HG03565 (cell line): ENCODE measurements around the gene BCAR1.
"Not testable (repeated sequence)": the region's sequence is repeated elsewhere in the genome, so short reads cannot be mapped to it uniquely, and the experiment has no call there.

Experiments
- ATAC-seq: cut with Tn5 transposase; IDR thresholded peaks from one replicate; pipeline ENCODE4 v1.9.1; 2021; ENCODE audit warnings: mild to moderate bottlenecking, moderate library complexity; ENCODE audit not compliant: unreplicated experiment

Gene BCAR1

DNA sequence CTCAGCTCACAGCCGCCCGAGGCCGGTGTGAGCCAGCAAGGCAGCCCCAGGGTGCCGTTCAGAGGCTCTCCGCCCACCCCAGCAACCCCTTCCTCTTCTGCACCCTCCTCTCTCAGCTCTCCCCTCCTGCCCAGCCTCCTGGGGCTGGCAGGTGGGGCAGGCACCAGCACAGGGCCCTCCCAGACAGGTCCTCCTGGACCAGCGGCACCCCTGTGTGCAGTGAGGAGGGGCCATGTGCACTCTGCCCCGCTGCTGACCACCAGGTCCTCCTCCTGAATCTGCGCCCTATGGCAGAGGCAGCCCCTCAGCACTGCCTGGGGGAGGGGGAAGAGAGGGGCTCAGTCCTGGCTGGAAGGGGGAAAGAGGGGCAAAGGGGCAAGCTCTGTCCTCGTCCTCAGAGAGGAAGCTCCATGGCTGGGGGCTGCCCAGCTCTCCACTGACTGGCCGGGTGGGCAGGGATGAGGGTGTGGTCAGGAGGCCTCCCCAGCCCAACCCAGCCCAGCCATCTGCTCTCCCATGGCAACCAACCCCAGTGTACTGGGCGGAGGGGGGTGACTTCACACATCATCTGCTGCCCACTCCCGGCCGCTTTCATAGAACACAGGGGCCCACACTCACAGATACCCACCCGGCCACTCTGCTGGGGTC lies 5.4 kb upstream of the BCAR1 start:
- no peak for ATAC-seq

DNA sequence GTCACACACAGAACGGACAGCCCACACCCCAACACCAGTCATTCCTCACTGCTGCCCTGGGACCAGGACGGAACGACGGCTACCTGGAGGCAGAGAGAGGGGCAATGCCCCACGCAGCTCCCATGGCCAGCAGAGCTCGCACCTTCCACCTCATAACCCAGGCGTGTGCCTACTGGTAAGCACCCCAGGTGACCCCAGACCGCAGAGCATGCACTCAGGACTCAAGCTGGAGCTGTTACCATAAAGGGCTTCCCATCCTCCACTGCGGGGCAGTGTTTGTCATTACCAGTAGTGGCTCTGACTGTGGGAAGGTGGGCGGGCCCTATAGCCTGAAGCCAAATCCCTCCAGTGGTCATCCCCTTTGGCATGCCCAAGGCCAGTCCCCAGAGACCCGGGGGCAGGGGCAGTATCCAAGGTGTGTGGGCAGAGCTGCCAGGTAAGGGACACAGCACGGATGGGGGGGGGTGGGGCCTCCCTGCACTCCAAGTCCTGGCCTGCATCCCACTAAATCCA lies 4.7 kb upstream of the BCAR1 start:
- no peak for ATAC-seq

DNA sequence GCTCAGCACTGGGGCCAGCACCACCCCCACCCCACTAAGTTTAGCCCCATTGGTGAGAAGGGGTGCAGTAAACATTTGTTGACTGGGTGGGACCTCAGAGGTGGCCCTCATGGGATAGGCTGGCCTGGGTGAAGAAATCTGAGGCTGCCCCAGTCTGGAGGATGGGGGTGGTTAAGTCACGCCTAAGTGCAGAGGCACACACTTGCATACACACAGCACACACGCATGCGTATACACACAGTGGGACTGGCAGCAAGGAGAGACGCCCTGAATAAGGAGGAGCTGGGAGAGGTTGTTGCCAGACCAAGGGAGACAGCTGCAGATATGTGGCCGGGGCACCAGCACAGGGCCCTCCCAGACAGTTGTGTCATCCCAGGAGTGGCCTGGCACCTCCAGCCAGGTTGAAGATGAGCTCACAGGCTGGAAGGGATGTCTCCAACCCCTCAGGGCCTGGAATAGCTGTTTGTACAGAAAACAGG lies 3.0 kb upstream of the BCAR1 start:
- ATAC-seq: no peak

DNA sequence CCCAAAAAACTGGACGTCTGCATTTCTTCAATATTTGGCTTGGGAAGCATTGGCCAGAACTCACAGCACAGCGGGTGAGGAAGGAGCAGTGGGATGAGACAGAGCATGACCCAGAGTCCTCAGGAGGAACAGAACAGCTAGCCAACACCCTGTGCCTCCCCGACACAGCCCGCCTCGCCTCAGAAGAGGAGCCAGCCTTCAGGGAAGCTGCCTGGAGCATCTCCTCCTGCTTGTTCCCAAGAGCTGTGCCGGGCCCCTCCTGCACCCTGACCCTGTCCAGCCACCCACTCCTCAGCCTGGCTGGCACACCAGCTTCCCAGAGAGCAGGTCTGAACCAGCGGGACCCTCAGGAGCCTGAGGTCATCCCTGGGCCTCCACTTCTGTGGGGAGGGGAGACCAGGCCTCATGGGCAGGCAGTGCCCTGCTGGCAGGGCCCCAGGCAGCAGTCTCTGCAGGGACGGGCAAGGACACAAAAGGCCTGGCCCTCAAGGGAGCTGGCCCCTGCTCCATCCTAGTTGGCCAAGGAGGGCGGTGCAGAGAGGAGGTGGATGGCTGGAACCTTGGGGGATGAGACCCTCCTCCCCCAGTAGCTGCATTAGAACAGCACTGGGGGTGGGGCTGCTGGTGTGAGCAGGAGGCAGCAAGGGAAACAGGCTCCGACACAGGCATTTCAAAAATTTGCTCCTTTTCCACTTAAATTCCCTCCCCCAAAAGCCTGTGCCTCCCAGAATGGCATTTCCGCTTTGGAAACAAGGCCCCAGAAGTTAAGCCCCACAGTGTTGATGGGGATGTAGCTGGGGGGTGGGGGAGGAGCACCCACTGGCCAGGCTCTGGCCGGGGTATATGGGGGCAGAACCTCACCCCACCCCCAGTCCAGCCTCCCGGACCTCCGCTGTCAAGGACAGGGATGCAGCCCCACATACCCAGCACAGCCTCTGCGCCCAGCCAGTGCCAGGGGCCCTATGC lies 1.8 kb upstream of the BCAR1 start:
- ATAC-seq: no peak

- ATAC-seq: no peak
These were observed 833 bp upstream of the BCAR1 start for GRCh38 chr16:75252049-75252864.

- ATAC-seq: no peak
These were observed 580 bp downstream of the BCAR1 start for GRCh38 chr16:75250809-75251279.

DNA sequence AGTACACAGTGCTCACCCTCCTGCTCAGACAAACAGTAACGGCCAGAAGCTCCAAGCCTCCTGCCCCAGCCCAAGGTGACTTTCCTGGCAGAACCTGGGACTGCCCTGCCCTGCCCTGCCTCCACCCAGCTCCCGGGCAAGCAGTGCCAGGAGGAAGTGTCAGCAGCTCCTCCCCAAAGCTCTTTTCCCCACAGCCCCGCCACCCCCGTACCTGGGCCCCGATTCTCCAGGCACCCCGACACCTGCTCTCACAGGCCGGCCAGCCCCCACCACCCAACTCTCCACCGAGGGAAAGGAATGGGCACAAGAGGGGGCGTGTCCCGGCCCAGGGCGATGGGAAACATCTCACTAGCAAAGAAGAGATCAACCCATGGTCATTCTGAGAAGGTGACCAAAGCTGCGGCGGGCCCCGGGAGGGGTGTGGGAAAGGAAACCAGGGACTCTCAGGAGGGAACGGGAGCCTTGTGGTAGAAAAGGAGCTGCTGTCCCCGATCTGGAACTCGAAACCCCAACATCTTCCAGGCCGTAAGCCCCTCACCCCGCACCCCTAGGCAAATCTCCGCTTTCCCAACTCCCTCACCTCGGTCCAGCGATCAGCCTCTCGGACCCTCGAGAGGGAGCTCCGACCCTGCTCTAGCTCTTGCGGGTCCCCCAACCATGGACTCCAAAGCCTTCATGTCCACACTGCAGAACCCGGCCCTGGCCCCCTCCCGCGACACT lies 1.2 kb downstream of the BCAR1 start:
- ATAC-seq: no peak

- no peak for ATAC-seq
These were observed 2.0 kb downstream of the BCAR1 start for GRCh38 chr16:75249441-75249840.

GRCh38 chr16:75248536-75249380 lies 2.7 kb downstream of the BCAR1 start:
- no peak for ATAC-seq

- no peak for ATAC-seq
These were observed 3.3 kb downstream of the BCAR1 start for GRCh38 chr16:75248142-75248535.

DNA sequence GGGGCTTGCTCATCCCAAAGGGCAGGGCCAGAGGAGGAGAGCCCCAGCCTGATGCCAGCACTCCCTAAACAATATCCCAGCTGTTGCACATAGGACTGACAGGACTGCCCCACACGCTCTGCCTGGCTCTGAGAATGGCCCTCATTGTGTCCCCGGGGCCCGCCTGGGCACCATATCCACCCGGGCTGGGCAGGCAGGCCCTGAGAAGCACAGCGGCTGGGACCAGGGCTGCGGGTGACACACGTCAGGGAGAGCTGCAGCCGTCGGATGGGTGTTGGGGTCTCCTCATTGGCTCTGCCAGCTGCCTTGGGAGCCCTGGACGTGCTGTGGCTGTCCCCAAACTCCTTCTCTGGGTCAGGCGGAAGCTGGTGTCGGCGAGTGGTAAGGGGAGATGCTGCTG lies 4.2 kb downstream of the BCAR1 start:
- ATAC-seq: no peak

DNA sequence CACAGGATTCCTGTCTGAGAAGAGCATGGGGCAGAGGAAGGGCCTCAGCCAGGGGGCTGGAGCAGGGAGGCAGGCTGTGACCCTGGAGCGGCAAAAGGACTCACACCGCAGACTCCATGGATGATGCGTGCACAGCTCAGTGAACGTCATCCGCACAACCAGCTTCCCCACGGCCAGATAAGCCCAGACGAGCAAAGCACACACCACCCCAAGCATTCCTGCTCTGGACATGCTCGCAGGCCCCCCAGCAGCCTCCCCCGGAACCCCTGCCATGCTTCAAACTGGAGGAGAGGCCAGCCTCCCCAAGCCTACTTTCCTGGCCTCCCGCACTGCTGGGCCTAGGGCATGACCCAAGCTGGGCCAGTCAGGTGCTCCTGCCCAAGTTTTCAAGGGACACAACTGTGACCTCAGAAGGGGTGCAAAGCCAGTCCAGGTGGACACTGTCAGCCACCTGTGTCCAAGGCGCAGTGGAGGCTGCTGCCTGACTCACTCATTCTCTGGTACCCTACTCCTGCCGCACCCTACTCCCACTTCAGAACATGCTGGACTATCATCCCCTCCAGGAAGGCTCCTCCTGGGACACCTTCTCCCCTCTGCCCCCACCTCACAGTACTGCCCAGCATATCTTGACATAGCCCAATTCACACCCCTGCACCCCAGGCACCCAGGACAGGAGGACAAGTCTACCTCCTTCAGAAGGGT lies 4.8 kb downstream of the BCAR1 start:
- ATAC-seq: no peak

- no peak for ATAC-seq
These were observed 6.3 kb downstream of the BCAR1 start for GRCh38 chr16:75244844-75245758.

DNA sequence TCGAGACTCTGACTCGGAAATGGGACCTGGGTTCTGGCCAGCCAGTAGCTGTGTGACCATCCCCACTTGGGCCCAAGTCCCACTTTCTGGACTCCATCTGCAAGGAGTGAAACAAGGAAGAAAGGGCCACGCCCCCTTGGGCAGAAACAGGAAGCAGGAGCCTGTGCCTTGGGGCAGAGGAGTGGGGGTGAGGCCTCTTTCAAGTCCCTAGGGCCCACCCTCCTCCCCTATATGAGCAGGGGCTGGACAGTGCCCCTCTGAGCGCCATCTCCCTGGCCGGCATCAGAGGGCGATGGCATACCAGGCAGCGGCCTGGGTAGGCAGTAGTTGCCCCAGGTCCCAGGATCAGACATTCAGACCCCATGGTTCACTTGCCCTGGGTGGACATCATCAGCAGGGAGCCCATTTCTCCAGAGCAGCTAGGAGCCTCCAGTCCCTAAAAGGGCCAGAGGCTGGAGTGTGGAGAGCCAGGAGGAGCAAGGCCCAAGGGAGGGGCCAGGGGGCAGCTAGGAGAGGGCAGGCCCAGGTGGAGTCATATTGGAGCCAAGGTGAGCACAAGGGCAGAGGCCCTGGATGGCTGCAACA lies 7.1 kb downstream of the BCAR1 start:
- no peak for ATAC-seq

- no peak for ATAC-seq
These were observed 7.7 kb downstream of the BCAR1 start for GRCh38 chr16:75243667-75244224.

GRCh38 chr16:75242436-75243078 lies 8.9 kb downstream of the BCAR1 start:
- ATAC-seq: not testable (repeated sequence)
